Fibroblast of skin of left quadriceps (primary cell): ENCODE measurements around the gene PIGH.
"Not testable (repeated sequence)": the region's sequence is repeated elsewhere in the genome, so short reads cannot be mapped to it uniquely, and the experiment has no call there.

ENCODE experiments used
- DNase-seq, 2 experiments: peaks; one replicate each; pipeline ENCODE4 v3.0.0-alpha.2; 2013; ENCODE audit warnings: low read depth in 2 of 2

Gene PIGH

DNA sequence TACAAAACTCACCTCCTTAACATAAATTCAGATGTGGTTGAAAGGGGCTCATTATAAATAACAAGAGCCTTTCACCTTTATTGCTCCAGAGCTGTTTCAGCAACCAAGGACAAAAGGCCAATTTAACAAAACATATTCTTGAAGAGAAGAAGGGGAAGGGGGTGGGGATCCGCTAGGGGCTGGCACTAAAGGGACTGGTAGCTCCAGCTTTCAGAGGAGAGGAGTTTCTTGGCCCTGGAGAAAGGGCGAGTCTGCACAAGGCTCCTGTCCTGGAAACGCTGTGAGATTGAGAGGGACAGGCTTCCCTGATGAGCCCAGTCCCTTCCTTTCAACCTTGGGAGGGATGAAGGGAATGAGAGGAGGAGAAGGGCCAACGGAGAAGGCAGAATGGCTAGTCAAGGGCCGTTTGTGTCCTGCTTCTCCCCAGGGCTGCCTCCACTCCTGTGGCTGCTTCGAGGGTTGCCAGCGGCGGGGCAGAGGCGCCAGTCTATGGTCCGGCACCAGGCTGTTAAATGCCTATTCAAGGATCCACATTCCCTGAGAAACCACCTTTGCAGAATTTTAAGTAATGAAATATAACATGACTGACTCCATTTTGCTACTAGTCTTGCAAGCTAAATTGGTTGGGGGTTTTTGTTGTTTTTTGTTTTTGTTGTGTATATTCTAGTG, 9.7 kb upstream of the PIGH start:
- no peak for DNase-seq

DNA sequence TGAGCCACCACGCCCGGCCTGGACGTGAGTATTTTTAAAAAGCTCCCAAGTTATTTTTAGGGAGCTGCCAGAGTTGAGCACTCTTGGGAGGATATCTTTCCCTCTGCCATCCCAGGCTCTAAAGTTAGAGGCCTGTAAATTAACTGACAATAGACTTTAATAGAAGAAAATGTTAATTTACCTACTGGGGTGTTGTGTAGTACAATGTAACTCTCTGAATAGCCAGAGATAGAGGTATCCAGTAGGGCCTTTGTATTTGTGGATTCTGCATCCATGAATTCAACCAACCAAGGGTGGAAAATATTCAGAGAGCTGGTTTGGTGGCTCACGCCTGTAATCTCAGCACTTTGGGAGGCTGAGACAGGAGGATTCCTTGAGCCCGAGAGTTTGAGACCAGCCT, 7.6 kb upstream of the PIGH start:
- no peak for DNase-seq

DNA sequence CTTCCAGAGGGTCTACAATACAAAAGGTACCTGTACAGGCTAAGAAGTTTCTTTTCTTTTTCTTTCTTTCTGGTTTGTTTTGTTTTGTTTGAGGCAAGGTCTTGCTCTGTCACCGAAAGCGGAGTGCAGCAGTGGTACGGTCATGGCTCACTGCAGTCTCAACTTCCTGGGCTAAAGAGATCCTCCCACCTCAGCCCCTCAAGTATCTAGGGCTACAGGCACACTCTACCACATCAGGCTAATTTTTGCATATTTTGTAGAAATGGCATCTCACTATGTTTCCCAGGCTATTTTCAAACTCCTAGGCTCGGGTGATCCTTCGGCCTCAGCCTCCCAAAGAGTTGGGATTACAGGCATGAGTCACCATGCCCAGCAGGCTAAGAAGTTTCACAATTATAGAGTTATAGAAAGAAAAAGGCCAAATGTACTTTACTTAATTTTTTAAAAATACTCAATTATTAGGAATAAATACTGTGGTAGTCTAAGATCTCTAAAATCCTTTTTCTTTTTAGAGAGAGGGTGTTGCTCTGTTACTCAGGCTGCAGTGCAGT, 3.0 kb upstream of the PIGH start:
- no peak for DNase-seq

DNA sequence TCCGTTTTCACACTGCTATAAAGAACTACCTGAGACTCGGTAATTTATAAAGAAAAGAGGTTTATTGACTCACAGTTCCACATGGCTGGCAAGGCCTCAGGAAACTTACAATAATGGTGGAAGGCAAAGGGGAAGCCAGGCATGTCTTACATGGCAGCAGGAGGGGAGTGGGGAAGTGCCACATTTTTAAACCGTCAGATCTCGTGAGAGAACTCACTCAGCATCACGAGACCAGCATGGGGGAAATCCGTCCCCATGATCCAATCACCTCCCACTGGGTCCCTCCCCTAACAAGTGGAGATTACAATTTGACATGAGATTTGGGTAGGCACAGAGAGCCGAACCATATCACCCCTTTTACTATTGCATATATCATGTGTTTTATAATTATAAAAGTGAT, 2.0 kb upstream of the PIGH start:
- DNase-seq, result no peak

DNA sequence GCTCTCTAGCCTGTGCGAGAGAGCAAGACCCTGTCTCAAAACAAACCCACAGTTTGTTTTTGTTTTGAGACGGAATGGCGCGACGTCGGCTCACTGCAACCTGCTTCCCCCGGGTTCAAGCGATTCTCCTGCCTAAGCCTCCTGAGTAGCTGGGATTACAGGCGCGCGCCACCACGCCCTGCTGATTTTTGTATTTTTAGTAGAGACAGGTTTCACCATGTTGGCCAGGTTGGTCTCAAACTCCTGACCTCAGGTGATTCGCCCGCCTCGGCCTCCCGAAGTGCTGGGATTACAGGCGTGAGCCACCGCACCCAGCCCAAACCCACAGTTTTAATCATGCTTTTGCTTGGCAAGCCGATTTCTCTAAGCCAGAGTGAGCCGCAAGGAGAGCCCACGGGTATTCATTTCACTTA, 500 bp upstream of the PIGH start:
- not testable (repeated sequence) for DNase-seq

DNA sequence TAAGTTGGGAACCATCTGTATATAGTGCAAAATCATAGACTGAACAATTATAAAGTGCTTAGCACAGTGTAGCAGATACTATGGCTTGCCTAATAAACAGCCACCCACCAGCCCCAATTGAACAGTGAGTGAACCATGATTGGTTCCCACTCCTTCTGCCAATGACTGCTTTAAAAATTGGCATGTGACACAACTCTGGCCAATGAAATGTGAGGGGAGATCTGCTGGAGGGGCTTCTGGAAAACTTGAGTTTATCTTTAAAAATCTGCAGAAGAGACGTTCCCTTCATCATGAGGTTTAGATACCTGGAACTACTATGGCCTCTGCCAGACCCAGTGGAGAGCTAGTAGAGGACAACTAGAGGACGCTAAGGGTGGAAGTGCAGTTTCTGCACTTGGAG, 4.7 kb downstream of the PIGH start:
- no peak for DNase-seq

DNA sequence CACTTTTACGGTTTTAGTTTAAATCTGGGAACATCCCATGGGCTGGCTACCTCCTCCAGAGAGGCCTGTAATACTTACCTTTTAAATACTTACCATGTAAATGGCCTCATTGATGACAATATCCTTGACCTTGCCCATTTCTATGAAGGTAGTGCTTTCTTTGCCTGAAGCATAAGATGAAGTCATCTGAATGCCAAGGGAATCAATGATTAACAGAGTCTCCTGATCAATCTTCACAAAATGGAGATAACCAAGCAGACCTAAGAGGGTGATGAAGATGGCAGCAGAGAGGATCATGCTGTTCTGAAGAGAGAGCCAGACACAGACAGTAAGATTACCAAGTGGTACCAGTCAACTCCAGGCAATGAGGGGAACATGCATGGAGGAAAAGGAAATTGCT, 6.4 kb downstream of the PIGH start:
- DNase-seq, result not testable (repeated sequence)

DNA sequence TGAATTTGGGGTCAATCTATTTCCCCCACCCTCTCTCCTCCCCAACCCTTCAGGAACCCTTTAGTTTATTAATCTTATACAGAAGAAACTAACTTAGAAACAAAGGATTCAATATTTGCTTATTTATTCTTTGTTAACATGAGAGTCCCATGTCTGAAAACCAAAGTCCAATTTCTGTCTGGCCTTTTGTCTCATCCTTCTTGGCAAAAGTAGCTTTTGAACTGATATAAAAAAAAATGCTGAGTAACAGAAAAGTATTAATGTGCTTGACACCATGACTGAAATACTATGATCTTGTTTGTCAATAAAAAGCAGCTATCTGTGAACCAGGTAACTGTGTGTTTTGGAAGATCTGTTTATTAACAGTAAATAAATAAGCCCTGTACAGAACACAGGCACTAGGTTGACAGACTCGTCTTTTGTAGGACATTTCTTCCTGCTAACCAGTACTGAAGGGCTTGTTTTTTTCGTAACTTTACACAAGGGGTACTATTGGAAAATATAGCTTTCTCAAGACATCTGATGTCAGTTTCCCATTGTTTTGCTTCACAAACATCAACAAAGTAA, 10.8 kb downstream of the PIGH start:
- DNase-seq, result no peak

DNA sequence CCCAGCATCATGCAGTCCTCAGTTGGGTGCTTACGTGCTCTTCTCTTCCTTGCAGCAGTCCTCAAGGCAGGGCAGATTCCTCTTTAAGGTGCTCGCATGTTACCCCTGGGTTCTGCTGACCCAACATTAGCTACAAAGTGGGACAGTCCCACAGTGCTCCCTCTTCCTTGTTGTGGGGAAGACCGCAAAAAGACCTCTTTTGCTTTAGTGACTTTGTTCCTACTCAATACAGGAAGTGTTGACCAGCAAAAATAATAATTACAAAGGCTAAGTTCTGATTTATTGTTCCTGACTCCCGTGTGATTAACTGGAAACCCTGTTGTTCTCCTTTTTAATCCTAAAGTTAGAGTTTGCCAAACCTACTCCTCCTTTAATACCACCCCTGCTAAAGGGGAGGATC, 13.7 kb downstream of the PIGH start:
- no peak for DNase-seq

DNA sequence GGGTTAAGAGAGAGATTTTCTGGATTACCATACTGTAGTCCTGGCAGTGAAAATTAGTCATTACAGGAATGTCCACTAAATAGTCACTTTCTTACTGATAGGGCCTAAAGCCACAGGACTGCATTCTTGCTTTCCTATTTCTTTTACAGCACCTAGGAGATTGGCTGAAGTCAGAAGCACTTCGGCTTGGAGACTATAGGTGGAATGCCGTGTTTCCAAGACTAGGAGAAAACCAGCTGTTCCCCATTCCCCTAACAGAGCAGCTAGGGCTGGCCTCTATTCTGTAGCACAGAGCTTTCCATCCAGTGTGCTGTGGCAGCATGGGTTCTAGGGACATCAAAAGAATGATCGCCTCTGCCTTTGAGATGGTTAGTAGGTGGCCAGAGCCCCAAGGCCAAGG, 15.1 kb downstream of the PIGH start:
- DNase-seq, result no peak

DNA sequence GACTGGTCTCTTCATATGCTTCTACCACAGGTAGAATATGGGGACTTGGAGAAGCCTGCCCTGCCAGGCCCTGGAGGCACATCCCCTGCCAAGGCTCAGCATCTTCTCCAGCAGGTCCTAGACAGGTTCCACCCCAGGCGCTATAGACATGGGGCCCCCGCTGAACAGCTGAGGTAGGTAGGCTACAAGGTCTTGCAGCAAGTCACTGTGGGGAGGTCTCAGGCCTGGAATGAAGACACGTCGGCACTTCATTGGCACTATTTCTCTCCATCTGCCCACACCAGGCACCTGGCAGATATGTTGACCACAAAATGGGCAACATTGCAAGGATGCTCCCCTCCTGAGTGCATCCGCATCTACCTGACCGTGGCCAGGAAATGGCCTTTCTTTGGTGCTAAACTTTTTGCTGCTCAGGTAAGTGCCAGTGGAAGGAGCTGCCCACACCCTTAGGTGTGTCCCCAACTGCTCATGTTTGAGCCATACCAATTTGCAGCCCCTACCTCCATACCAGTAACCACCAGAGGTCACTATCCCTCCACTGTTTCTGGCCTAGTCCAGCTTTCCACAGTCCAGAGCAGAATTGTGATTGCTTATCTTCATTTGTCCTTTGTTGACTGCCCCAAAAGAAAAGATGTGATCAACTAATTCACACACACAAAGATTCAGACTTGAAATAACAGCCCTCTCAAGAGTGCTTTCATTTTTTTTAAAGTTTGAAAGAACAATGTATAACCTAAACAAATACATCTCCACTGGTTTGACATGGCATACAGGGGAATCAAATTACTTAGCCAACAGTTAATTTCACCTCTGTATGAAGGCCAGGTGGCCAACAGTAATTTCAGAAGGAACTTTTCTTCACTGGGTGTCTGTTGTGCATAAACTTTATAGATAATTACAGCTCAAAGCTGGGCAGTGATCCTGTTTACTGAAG, 16.1 kb downstream of the PIGH start:
- DNase-seq, result peak in 1 of 2 experiments; percentile 9

DNA sequence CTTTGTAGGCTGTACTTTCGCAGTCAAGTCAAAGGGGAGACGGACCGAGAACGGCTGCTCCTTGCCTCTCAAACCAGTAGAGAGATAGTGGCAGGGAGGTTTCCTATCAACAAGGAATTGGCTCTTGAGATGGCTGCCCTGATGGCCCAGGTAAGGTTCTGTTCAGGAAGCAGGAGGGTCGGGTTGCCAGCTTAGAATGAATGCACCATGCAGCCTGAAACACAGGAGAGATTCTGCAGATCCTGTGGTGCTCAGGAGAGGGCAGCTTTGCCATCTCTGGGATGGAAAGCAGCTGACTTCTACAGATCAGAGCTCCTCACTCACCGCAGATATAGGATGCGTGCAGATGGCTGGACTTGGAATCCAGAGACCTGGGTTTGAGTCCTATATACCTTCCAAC, 18.0 kb downstream of the PIGH start:
- no peak for DNase-seq

DNA sequence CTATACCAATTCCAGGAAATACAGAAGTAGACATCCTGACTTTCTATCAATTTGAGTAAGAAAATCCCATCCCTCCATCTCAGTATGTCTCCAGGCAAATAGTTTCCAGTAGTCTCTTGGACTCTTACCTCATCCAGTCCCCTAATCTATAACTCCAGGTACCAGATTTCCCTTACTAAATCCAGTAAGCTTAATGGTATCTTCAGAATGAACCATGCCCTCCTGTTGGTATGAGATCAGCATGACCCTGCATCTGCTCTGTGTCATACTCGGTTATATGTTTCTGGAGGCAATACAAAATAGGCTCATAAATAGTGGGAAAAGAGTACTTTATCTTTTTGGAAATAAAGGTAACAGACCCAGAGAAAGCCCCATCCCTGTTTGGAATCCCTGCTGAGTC, 18.4 kb downstream of the PIGH start:
- no peak for DNase-seq

DNA sequence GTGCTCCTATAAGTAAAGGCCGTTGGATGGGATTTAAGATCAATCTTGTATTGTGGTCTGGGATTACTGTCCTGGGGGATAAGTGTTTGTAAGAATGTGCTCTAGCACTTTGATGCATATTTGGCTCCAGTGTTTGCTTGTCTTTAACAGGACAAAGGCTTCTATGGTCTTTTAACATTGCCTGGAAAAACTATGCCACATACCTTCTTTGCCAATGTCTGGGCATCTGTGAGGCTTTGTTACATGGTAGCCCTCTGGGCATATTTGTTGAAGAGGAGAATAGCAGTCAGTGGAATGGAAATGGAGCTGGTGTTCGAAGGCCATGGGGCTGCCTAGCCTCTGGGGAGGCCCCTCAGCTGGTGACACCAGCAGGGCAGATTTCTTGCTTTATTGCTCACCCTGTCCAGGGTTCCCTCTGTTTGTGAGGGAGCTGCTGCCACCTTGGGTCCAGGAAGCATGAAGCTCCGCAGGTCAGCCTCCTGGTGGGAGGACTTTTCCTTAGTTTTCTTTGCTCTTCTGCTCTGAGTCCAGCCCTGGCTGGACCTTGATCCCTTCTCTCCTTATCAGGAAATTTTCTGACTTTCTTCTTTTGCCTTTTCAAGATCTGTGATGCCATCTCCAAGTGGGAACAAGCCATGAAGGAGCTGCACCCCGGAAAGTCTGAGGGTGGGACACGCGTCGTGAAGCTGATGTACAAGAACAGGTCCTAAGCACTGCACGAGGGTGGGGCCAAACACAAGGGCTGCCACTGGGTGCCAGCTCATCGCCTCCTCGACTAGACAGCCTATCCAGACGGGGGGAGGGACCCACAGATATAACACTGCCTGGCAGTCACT, 19.5 kb downstream of the PIGH start:
- no peak for DNase-seq

DNA sequence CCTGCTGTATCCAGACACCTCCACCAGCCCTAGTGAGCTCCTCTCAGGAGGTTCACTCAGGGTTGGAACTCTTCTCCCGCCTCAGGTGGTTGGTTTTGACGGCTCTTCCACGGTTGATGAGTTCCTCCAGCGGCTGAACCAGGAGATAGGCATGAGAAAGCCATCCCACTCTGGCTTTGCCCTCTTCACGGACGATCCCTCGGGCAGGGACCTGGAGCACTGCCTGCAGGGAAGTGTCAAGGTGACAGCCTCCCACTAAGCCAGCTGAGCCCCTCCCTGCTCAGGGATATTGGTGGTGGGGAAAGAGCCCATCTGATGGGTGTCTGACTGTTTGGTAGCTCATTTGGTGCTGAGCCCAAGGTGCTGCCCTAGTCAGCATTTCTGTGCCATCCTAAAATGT, 20.4 kb downstream of the PIGH start:
- no peak for DNase-seq

DNA sequence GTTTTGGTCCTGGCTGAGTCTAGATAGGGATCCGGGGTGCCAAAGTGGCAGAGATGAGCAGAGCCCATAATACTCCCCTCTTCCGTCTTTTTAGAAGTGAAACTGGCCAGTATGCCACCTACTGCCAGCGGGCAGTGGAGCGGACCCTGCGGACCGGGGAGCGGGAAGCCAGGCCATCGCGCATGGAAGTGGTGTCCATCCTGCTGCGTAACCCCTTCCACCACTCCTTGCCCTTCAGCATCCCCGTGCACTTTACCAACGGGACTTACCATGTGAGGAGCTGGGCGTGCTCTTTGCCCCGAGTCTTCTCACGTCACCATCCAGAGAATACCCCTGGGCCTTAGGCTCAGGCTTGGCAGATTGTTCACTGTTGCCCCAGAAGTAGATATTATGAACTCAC, 21.0 kb downstream of the PIGH start:
- DNase-seq, result no peak

DNA sequence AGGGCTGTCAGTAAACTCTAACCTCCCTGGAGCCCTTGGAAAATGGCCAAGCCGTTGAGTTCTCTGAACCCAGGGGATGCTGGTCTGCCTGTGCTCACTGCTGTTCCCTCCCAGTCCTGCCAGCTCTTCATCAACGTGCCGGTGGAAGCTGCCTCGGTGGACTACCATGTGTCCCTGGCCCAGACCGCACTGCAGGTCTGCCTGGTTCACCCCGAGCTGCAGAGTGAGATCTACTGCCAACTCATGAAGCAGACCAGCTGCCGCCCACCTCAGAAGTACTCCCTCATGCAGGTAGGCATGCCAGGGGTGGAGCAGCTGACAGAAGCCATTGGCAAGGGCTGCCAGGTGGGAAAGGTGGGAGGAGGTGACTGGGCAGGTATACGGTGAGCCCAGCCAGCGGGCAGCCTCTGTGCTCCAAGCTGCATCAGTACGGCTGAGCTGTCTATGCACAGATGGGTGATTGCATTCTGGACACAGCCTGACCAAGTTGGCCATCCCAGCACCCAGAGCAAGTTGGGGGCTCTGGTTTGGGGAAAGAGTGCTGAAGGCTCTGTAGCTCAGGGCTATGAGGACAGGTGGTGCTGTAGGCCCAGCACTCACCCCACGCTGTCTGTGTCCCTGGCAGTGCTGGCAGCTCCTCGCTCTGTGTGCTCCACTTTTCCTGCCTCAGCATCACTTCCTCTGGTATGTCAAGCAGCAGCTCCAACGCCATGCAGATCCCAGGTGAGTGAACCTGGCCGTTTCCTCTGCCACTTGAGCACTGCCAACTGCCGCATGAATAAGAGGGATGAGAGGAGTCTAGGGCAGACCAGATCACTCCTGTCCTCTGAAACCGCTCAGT, 21.9 kb downstream of the PIGH start:
- no peak for DNase-seq

DNA sequence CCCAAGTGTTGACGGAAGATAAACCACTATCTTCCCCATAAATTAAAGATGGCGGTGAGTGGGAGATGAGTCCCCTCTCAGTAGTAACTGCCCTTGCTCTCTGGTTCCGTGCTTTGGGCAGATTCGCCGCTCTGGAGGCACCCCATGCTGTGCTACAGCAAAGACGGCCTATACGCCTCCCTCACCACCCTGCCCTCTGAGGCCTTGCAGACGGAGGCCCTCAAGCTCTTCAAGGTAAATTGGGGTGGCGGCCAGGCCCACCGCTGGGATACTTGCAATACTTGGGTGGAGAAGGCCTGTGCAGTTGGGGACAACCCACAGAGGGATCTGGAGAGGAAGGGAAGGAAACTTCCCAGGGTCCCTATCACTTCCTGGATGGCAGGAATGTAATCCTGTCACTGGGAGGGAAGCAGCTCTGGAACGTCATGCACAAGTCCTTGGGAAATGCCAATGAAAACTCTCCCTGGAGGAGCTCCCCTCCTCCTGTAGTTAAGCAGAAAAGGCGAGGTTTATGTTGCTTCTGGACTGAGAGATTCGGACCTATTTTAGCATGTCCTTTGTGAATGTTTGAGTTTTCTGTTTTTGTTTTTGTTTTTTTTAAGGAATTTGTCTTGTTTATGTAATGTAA, 22.8 kb downstream of the PIGH start:
- DNase-seq, result no peak

DNA sequence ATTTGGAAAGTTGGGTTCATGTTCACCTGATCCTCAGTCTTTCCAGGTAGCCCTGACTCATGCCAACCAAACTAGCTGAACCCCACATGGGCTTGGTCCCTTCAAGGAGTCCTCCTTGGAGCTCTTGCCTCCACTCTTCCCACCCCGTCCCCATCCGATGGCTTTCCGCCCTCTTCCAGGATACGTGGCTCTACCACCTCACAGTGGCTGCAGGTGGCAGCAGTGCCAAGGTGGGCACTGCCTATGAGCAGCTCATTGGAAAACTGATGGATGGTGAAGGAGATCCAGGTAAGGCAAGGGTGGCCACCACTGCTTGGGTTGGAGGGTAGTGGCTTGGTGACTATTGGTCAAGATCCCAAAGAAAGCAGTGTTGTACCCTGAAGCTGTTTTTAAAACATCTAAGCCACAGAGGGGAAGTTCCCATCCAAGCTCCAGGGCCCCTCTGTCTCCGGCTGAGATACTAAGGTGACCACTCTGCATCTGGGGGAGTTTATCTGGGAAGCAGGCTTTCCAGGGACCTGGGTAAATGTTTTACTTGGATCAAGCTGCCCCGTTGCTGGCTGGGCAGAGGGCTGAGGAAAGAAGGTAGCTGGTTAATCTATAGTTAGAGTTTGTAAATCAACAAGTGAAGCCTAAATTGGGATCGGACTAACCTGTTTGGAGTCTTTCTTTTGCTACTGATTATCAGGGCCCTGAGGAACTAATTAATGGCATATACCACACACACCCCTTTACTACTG, 23.7 kb downstream of the PIGH start:
- DNase-seq, result no peak

DNA sequence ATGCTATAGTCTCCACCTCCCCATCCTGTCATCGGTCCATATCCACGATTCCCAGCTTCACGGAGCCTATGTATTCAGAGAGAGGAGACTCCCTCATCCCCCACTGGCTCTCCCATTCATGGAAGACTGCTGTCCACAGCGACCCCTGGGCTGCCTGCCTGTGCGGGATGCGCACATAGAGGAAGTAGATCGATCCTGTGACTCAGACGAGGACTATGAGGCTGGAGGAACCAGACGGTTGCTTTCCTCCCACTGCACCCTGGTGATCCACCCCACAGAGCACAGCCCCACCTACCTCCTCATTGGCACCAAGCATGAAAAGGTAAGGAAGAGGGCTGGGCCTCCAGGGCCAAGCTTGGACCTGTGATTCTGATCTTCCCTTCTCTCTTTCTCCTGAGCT, 24.4 kb downstream of the PIGH start:
- DNase-seq, result no peak
